ENCODE measurements around the gene RAB9A. TPM values are rescaled to one million over a fixed set of nuclear protein-coding genes. Genes with fewer than 3 reads are reported as not detected.

Gene RAB9A
- total and polyA plus RNA-seq, 4 donors, result 9.0 to 22.9 (median 12.0) TPM

- Histone ChIP-seq H3K9me3 (ENCODE audit: control insufficient read depth in 4 of 4, low read length in 3 of 4) (no peaks in the 10 kb centered on the region), H3K27ac (ENCODE audit: low read depth in 1 of 2, low read length in 2 of 2) (no peak overlapping the region), H3K4me1 (ENCODE audit: control insufficient read depth in 4 of 4, insufficient read depth in 4 of 4, low read length in 3 of 4) (peaks cover 0 to 2% (median 0%) of the 10 kb centered on the region in 4 donors), H3K4me3 (ENCODE audit: low read depth in 1 of 3, low read length in 3 of 3) (no peak overlapping the region), H3K9ac (ENCODE audit: low read depth in 1 of 2, low read length in 2 of 2) (no peak overlapping the region), H3K36me3 (ENCODE audit: control insufficient read depth in 4 of 4, insufficient read depth in 3 of 4, low read depth in 1 of 4, low read length in 3 of 4) (peaks cover 0 to 2% (median 0%) of the 10 kb centered on the region in 4 donors), H3K27me3 (ENCODE audit: control insufficient read depth in 4 of 4, insufficient read depth in 4 of 4, low read length in 3 of 4) (no peaks in the 10 kb centered on the region)
- TF ChIP-seq TAF1 (conservative IDR thresholded peaks at IDR 0.05) (no peak), EGR1 (IDR thresholded peaks at IDR 0.05; ENCODE audit: low read depth in 2 of 2) (no peak), FOXA2 (IDR thresholded peaks at IDR 0.05) (no peak), RAD21 (IDR thresholded peaks at IDR 0.05) (no peak), SP1 (IDR thresholded peaks at IDR 0.05) (no peak)
- WGBS, result 90% methylated on average over 3 of the region's 3 CpGs
- DNase-seq (ENCODE audit: low spot score), result no peak
Measured at GRCh38 chrX:13703135-13703534, 14.2 kb downstream of the RAB9A start.

GRCh38 chrX:13703589-13703988, 14.7 kb downstream of the RAB9A start:
- H3K4me1 ChIP-seq (ENCODE audit: control insufficient read depth in 4 of 4, insufficient read depth in 4 of 4, low read length in 3 of 4), result peaks cover 0 to 2% (median 0%) of the 10 kb centered on the region in 4 donors
- no peak for DNase-seq (ENCODE audit: low spot score)

GRCh38 chrX:13711141-13711540, 22.2 kb downstream of the RAB9A start:
- Histone ChIP-seq H3K9me3 (ENCODE audit: control insufficient read depth in 4 of 4, low read length in 3 of 4) (no peaks in the 10 kb centered on the region), H3K36me3 (ENCODE audit: control insufficient read depth in 4 of 4, insufficient read depth in 3 of 4, low read depth in 1 of 4, low read length in 3 of 4) (peaks cover 0 to 20% (median 4%) of the 10 kb centered on the region in 4 donors), H3K27me3 (ENCODE audit: control insufficient read depth in 4 of 4, insufficient read depth in 4 of 4, low read length in 3 of 4) (no peaks in the 10 kb centered on the region), H3K4me3 (ENCODE audit: low read depth in 1 of 3, low read length in 3 of 3) (no peak overlapping the region), H3K27ac (ENCODE audit: low read depth in 1 of 2, low read length in 2 of 2) (no peak overlapping the region), H3K9ac (ENCODE audit: low read depth in 1 of 2, low read length in 2 of 2) (no peak overlapping the region), H3K4me1 (ENCODE audit: control insufficient read depth in 4 of 4, insufficient read depth in 4 of 4, low read length in 3 of 4) (no peaks in the 10 kb centered on the region)
- TF ChIP-seq EGR1 (IDR thresholded peaks at IDR 0.05; ENCODE audit: low read depth in 2 of 2), result no peak
- no peak for TF ChIP-seq ATF3 (IDR thresholded peaks at IDR 0.05)
- no peak for TF ChIP-seq JUND (IDR thresholded peaks at IDR 0.05)
- TF ChIP-seq MAX (IDR thresholded peaks at IDR 0.05), result no peak
- TF ChIP-seq SP1 (IDR thresholded peaks at IDR 0.05), result no peak
- TF ChIP-seq YY1 (IDR thresholded peaks at IDR 0.05), result no peak
- no peak for TF ChIP-seq TAF1 (conservative IDR thresholded peaks at IDR 0.05)
- TF ChIP-seq RXRA (IDR thresholded peaks at IDR 0.05), result no peak
- TF ChIP-seq ZBTB33 (IDR thresholded peaks at IDR 0.05), result no peak
- TF ChIP-seq FOXA1 (IDR thresholded peaks at IDR 0.05), result no peak
- WGBS, result 84% methylated on average over 4 of the region's 4 CpGs
- no peak for DNase-seq (ENCODE audit: low spot score)

More at GRCh38 chrX:13703589-13703988, 14.7 kb downstream of the RAB9A start:
- Histone ChIP-seq H3K4me3 (ENCODE audit: low read depth in 1 of 3, low read length in 3 of 3) (no peak overlapping the region), H3K27me3 (ENCODE audit: control insufficient read depth in 4 of 4, insufficient read depth in 4 of 4, low read length in 3 of 4) (no peaks in the 10 kb centered on the region), H3K27ac (ENCODE audit: low read depth in 1 of 2, low read length in 2 of 2) (no peak overlapping the region), H3K9me3 (ENCODE audit: control insufficient read depth in 4 of 4, low read length in 3 of 4) (no peaks in the 10 kb centered on the region), H3K36me3 (ENCODE audit: control insufficient read depth in 4 of 4, insufficient read depth in 3 of 4, low read depth in 1 of 4, low read length in 3 of 4) (peaks cover 0 to 2% (median under 1%) of the 10 kb centered on the region in 4 donors), H3K9ac (ENCODE audit: low read depth in 1 of 2, low read length in 2 of 2) (no peak overlapping the region)
- TF ChIP-seq FOXA2 (IDR thresholded peaks at IDR 0.05) (no peak), ZBTB33 (IDR thresholded peaks at IDR 0.05) (no peak), NR2F2 (IDR thresholded peaks at IDR 0.05) (no peak), SP1 (IDR thresholded peaks at IDR 0.05) (no peak), EGR1 (IDR thresholded peaks at IDR 0.05; ENCODE audit: low read depth in 2 of 2) (no peak), FOXA1 (IDR thresholded peaks at IDR 0.05) (no peak), ATF3 (IDR thresholded peaks at IDR 0.05) (no peak), MAX (IDR thresholded peaks at IDR 0.05) (no peak), GABPA (IDR thresholded peaks at IDR 0.05 in 1 of 2, conservative IDR thresholded peaks at IDR 0.05 in 1 of 2) (no peak), HNF4A (conservative IDR thresholded peaks at IDR 0.05) (no peak), RXRA (IDR thresholded peaks at IDR 0.05) (no peak)
- WGBS, result 79% methylated on average over 3 of the region's 3 CpGs
